ENCODE results near the gene NFX1.

GRCh38 chr9:33332011-33332410 is 41.7 kb downstream of the NFX1 start:
- TF ChIP-seq POLR2A (IDR thresholded peaks at IDR 0.05) (no peak), EP300 (IDR thresholded peaks at IDR 0.05) (no peak)
- TF ChIP-seq, protein P1, sequence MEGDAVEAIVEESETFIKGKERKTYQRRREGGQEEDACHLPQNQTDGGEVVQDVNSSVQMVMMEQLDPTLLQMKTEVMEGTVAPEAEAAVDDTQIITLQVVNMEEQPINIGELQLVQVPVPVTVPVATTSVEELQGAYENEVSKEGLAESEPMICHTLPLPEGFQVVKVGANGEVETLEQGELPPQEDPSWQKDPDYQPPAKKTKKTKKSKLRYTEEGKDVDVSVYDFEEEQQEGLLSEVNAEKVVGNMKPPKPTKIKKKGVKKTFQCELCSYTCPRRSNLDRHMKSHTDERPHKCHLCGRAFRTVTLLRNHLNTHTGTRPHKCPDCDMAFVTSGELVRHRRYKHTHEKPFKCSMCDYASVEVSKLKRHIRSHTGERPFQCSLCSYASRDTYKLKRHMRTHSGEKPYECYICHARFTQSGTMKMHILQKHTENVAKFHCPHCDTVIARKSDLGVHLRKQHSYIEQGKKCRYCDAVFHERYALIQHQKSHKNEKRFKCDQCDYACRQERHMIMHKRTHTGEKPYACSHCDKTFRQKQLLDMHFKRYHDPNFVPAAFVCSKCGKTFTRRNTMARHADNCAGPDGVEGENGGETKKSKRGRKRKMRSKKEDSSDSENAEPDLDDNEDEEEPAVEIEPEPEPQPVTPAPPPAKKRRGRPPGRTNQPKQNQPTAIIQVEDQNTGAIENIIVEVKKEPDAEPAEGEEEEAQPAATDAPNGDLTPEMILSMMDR (IDR thresholded peaks at IDR 0.05): no peak
